Effector CD4-positive, alpha-beta T cell (primary cell): ENCODE results near the gene SDK1.

ENCODE experiments used
- DNase-seq: peaks from one replicate; pipeline ENCODE4 v3.0.0-alpha.2; 2020

The SDK1 gene

GRCh38 chr7:3591944-3592343 lies 290.9 kb downstream of the SDK1 start:
- DNase-seq = no peak

GRCh38 chr7:3592401-3593134 lies 291.5 kb downstream of the SDK1 start:
- no peak for DNase-seq

DNA sequence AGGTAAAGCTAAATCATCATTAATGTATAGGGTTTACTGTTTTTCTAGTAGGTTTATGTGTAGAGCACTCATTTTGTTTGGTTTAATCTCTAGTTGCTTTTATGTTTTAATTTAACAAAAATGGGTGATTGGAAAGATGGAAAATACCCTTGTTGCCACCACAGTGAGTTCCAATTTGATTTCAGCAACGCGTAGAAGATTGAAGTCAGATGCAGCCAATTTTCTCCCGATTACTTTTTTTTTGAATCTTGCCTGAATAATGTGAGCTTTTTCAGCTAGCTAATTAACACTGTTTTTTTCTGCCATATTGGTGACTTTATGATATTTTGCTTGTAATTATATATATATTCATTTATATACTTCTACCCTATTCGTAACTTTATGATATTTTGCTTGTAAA lies 293.8 kb downstream of the SDK1 start:
- no peak for DNase-seq

DNA sequence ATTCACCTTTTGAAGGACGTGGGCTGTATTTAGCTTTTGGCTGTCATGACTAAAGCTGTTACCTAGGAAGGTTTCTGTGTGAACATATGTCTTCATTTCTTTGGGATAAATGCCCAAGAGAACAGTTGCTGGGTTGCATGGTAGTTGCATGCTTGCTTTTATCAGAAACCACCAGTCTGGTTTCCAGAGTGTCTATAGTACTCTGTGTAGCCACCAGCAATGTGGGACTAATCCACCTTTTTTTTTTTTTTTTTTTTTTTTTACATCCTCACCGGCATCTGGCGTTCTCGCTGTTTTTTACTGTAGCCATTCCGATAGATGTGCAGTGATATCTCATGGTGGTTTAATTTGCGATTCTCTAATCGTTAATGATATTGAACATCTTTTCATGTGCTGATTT lies 297.8 kb downstream of the SDK1 start:
- DNase-seq = no peak

DNA sequence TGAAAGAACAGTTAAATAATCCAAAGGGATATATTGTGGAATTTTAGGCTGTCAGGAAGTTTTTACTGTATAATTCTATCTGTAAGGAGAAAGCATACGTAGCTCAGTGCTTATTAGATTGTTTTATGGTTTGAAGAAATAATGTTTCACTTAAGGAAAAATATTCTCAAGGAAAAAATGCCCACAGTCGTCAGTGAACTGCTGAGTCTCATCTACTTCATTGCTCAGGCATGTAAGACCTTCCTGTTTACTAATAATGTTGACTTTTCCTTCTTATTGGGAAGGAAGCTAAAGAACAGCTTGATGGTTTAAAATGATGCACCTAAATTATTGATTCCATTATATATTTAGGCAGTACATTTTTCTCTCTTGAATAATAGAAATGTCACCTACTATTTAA lies 304.2 kb downstream of the SDK1 start:
- DNase-seq = no peak

DNA sequence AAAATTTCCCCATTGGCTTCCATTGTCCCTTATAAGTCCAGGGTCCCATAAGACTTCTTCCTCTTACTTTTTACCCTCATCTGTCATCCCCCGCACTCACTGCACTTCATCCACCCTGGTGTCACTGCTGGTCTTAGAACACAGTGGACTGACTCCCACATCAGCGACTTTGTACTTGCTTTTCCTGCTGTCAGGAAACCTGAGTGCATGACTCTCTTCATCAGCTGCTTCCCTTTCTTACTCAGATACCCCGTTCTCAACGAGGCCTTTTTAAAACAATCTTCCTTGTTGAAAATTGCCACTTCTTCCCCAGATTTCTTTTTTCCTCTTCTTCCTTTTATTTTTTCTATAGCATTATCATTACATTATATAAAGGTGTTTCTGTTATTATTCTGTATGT lies 305.4 kb downstream of the SDK1 start:
- no peak for DNase-seq

DNA sequence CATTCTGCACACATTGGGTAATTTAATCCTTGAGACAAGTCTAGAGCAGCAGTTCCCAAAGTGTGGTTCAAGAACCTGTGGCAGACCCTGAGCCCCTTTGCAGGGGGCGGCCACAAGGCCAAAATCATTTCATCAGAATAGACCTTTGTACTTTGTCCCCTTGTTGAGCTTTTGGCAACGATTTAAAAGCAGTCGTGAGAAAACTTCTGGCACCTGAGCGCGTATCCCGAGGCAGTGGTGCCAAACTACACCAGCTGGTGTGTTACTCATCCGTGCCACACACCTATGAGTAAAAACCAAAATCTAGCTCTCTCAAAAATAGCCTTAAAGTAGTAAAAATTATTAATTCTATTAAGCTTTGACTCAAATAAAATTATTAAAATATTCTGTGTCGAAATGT lies 306.8 kb downstream of the SDK1 start:
- DNase-seq = no peak

GRCh38 chr7:3616306-3616705 lies 315.3 kb downstream of the SDK1 start:
- DNase-seq = no peak

DNA sequence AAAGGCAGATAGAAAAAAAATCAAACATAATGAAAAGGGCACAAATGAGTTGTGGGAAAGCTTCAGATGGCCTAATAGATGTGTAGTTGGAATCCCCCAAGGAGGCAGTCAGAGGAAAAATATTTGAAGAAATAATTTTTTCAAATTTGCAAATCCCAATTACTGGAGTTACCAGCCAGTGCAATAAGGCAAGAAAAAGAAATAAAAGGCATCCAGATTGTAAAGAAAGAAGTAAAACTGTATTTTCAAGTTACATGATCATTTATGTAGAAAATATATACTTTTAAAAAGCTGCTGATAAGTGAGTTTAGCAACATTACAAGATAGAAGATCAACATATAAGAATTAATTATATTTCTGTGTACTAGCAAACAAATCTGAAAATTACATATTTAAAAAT lies 329.0 kb downstream of the SDK1 start:
- no peak for DNase-seq

DNA sequence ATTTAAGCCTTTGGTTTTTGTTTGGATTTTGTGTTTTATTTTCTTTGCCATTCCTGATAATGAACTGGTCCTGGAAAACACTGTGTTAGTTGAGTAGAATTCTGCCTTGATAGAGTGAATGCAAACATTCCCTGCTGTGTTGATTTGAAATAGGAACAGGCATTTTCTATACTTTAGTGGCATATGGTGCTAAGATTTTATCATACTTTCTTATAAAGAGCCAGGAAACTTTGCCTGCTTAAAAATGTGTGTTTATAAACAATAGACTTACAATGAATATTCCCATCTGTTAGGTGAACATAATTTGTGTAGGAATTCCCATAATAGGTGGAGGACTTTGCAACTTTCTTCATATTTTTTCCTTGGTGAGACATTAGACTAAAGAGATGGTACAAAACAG lies 333.3 kb downstream of the SDK1 start:
- DNase-seq = no peak

DNA sequence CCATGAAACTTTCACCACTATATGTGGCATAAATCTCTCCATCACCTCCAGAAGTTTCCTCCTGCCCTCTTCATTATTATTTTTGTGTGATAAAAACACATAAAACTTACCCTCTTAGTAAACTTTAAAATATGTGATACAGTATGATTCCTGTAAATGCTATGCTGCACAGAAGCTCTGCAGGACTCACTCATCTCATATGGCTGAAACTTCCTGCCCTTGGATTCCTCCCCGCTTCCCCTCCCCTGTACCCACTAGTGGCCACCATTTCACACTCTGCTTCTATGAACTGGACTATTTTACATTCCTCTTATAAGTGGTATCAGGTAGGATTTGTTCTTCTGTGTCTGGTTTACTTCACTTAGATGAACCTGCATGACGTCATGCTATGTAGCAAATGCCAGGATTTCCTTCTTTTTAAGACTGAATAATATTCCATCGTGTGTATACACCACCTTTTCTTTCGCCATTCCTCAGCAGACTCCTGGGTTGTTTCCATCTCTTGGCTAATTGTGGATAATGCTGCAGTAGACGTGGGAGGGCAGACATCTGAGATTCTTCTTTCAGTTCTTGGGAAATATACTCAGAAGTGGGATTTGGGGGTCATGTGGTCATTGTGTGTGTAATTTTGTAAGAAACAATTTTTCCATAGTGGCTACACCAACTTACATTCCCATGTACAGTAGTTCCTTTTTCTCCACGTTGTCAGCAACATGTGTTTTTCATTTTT lies 335.2 kb downstream of the SDK1 start:
- DNase-seq = no peak

- DNase-seq = no peak
These were observed 338.2 kb downstream of the SDK1 start for GRCh38 chr7:3639253-3639652.

GRCh38 chr7:3641582-3641981 lies 340.5 kb downstream of the SDK1 start:
- no peak for DNase-seq

- DNase-seq = no peak
These were observed 342.0 kb downstream of the SDK1 start for GRCh38 chr7:3643091-3643490.

DNA sequence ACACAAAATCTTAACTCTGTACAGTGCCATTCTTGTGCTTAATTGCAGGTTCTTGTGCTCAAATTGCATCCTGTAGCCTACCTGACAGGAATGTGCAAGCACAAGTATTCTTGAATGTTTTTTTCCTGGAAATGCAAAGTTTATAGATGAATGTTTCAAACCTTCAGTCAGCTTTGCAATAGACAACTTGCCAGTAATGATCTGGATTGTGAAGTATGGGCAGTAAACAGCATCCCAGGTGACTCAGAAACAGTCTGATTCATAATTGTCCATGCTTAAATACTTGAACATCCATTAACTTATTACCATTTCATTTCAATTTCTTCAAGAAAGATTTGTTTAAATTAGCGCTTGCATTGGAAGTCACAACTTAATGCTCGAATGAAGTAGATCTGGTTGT lies 347.2 kb downstream of the SDK1 start:
- no peak for DNase-seq

- DNase-seq = no peak
These were observed 348.2 kb downstream of the SDK1 start for GRCh38 chr7:3649250-3649649.

GRCh38 chr7:3649678-3650440 lies 348.8 kb downstream of the SDK1 start:
- DNase-seq = no peak

GRCh38 chr7:3650844-3651243 lies 349.8 kb downstream of the SDK1 start:
- no peak for DNase-seq

GRCh38 chr7:3655635-3656034 lies 354.6 kb downstream of the SDK1 start:
- DNase-seq = no peak

DNA sequence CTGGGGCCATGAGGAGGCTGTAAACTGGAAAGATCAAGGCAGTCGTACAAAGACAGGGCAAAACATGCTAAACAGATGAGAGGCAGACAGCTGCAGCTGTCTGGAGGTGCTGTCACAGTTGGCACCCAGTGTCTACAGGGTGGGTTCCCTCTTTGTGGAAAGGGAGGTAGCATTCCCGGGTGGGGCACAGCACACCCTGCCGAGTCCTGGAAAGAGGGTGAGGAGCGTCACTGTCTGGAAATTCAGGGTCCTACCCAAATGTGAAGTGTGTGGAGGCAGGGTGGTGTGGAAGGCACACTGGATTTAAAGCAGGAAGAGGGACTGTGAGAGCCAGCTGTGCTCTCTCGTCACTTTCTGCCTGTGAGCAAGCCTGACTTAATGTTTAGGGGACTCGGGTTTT lies 356.2 kb downstream of the SDK1 start:
- DNase-seq = no peak

DNA sequence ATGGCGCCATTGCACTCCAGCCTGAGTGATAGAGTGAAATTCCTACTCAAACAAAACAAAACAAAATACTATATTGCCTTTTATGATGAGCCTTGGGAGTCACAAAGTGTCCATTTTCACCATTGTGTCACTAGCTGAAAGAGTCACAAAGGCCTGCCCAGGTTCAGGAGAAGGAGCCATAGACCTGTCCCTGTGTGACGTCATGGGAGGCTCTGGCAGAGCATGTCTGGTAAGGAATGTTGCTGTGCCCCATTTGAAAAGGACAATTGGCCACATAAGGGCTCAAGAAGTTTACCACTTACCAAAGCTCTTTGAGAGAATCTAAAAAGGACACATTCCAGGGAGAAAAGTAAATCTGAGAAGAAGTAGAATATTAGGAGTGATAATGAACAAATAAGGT lies 367.7 kb downstream of the SDK1 start:
- no peak for DNase-seq

GRCh38 chr7:3670898-3671297 lies 369.8 kb downstream of the SDK1 start:
- DNase-seq = no peak

GRCh38 chr7:3673524-3673923 lies 372.5 kb downstream of the SDK1 start:
- peak; percentile 12 for DNase-seq

- DNase-seq = no peak
These were observed 377.3 kb downstream of the SDK1 start for GRCh38 chr7:3678314-3678810.
